Inferior parietal cortex (tissue), 1 donor: Measurements from ENCODE around the gene PRDM1.

Experiments used
- DNase-seq: peaks from one replicate; pipeline ENCODE4 v3.0.0-alpha.2; 2016; ENCODE audit errors: extremely low spot score

PRDM1 gene

GRCh38 chr6:106070636-106071035 lies 15.5 kb upstream of the PRDM1 start:
- no peak for DNase-seq

GRCh38 chr6:106072501-106073090 lies 13.5 kb upstream of the PRDM1 start:
- DNase-seq, result no peak

GRCh38 chr6:106074146-106074545 lies 12.0 kb upstream of the PRDM1 start:
- DNase-seq, result no peak

- DNase-seq, result no peak
Measured at GRCh38 chr6:106076139-106076538, 10.0 kb upstream of the PRDM1 start.

GRCh38 chr6:106077170-106077569 lies 9.0 kb upstream of the PRDM1 start:
- no peak for DNase-seq

- no peak for DNase-seq
Measured at GRCh38 chr6:106077881-106078280, 8.3 kb upstream of the PRDM1 start.

GRCh38 chr6:106079961-106080762 lies 6.0 kb upstream of the PRDM1 start:
- DNase-seq, result no peak

- no peak for DNase-seq
Measured at GRCh38 chr6:106080763-106081095, 5.4 kb upstream of the PRDM1 start.

GRCh38 chr6:106081715-106082114 lies 4.4 kb upstream of the PRDM1 start:
- no peak for DNase-seq

DNA sequence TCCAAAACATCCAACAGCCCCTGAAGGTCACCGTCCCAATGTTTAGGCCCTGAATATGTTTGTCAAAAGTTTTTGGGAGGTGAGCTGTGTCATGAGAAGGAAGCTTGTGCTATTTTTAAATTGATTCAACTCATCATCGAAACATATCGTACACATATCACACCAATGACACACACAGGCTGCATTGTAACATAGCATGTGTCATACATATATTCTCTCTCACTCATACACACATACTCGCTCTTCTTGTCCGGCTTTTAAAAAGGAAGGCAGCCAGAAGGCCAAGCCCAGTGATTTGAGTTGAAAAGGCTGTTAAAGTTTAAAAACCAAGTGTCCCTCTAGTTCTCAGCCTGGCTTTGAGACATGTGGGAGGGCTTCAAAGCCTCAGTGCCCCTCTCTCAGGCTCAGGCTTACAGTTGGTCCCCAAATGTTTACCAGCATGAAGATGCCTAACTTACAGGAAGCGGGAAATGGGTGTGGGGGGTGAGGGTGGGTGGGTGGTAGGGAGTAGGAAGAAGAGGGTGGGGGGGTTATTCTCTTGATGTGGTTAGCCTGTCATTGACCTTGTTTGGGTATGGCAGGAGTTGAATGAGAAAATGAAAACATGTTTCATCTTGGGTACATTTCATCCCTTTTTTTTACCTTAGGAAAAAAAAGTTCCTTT lies 3.3 kb upstream of the PRDM1 start:
- no peak for DNase-seq

GRCh38 chr6:106083618-106084017 lies 2.5 kb upstream of the PRDM1 start:
- no peak for DNase-seq

DNA sequence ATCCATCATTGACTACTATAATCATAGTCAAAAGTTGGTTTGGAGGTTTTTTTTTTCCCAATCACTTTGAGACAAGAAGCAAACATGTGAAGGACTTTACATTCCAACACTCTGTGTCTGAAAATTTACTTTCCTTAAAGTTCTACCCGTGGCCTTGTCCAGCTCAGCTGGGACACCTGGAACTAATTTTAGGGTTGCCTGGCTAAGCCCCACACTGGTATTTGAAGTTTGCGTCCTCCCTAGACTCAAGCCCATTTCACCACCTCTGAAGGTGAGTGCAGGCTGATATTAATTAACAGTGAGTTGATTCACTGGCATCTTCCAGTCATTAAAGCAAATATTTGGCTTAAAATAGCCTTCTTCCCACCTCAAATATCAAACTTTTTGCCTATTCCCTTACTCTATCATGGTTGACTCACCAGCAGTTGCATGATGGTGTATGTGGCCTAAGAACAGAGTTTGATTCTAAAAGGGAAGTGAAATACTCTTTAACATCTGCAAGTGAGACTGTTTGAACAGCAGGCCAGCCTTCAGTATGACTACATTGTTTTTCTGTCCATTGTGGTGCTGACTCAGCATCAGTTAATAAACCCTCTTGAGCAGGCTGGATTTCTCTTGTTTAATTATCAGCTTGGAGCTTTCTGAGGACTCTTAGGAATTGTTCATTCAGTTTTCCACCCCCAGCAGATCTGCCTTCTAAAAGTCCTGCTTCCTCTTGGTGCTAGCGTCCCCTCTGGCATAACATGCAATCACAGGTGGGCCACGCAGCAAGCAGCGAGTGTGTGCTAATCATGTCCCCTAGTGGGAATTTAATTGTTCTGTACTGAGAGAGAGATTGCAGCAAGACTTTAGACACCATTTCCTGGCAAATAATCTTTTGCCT lies 1.8 kb upstream of the PRDM1 start:
- DNase-seq, result no peak

GRCh38 chr6:106084989-106085691 lies 996 bp upstream of the PRDM1 start:
- no peak for DNase-seq

DNA sequence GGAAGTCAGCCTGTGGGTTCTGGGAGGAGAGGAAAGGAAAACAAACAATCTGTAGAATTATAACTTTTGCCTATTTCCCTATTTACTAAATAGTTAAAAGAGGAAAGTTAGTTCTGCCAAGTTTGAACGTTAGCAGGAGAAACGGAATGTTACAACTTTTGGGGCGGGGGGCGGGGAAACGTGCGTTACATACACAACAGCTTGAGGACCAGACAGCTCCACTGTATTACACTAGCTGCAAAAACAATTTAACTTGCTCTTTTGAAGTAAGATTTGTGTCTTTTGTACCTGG lies 498 bp upstream of the PRDM1 start:
- no peak for DNase-seq

- no peak for DNase-seq
Measured at GRCh38 chr6:106086814-106087175, 659 bp downstream of the PRDM1 start.

GRCh38 chr6:106087548-106088325 lies 1.6 kb downstream of the PRDM1 start:
- DNase-seq, result no peak

DNA sequence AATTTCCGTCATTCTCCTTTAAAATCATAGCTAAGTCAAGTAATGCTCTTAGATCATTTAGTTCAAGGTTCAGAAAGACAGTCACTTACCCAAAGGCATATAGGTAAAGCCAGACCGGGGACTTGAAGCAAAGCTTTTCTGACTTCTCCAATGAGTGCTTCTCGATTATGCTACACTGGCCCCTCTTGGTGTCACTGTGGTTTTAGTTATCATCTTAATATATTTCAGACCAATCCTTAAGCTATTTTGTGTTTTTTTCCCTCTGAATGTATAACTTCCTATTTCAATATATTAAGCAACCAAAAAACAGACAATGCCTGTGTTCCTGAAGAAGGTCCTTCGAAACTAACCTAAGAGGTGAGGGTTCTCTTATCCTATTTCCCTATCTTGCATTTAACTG lies 3.9 kb downstream of the PRDM1 start:
- no peak for DNase-seq

- DNase-seq, result no peak
Measured at GRCh38 chr6:106092279-106092678, 6.1 kb downstream of the PRDM1 start.

DNA sequence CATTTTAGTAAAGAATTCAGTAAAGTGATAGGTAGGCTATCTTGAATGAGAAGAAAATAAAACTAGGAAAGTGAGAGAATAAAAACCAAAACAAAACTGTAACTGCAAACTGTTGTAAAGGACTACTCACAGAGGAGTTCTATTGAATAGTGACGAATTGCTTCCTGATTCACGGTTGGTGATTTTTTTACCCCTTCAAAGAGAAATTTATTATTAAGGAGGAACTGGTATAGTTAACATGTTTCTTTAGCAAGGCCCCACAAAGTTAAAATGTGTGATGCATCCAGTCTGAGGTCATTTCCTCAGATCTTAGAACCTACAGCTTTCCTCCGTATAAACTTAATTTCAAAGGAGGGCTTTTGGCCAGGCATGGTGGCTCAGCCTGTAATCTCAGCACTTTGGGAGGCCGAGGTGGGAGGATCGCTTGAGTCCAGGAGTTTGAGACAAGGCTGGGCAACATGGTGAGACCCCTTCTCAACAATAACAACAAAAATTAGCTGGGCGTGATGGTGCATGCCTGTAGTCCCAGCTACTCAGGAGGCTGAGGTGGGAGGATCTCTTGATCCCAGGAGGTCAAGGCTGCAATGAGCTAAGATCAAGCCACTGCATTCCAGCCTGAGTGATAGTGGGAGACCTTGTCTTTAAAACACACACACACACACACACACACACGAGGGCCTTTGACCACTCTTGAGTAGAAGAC lies 8.3 kb downstream of the PRDM1 start:
- no peak for DNase-seq

DNA sequence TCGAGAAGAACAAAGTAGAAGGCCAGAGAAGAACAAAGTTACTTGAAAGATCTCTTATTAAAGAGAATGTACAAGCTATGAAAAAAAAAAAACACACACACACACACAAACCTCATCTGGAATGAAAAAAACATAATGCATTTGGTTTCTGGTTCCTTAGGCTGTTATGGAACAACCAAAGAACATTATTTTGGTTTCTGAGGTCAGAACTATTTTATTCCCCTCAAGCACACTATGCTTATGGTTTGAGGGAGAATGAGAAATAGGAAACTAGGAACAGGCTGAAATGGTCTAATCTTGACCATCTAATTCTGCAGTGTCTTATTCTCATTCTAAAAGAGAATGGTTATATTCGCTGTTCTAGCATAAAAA lies 8.8 kb downstream of the PRDM1 start:
- DNase-seq, result no peak
